ENCODE results near the gene SRPK3.

SRPK3 gene

GRCh38 chrX:153800746-153801145, 19.9 kb downstream of the SRPK3 start:
- H3K27ac ChIP-seq (ENCODE audit: low read depth, low read length, poor library complexity, severe bottlenecking), result no peak overlapping the region
- no peaks in the 10 kb centered on the region for H3K79me2 ChIP-seq (ENCODE audit: insufficient read depth, low read length)
- no peaks in the 10 kb centered on the region for H3K9me2 ChIP-seq (ENCODE audit: low read depth, low read length)
- H3K36me3 ChIP-seq (ENCODE audit: insufficient read depth, low read length), result peaks cover 36% of the 10 kb centered on the region
- H4K20me1 ChIP-seq (ENCODE audit: insufficient read depth, low read length), result no peaks in the 10 kb centered on the region
- H3K27me3 ChIP-seq (ENCODE audit: insufficient read depth, low read length), result no peaks in the 10 kb centered on the region
- no peak overlapping the region for H3K4me2 ChIP-seq (ENCODE audit: low read length)
- H3K9me3 ChIP-seq (ENCODE audit: low read length), result no peaks in the 10 kb centered on the region
- peaks cover 5% of the 10 kb centered on the region for H3K4me1 ChIP-seq (ENCODE audit: insufficient read depth, low read length, severe bottlenecking)
- H3F3A ChIP-seq (ENCODE audit: insufficient read depth, low read length), result no peaks in the 10 kb centered on the region
- H2AFZ ChIP-seq (ENCODE audit: low read length), result no peak overlapping the region
- no peak for TF ChIP-seq CTCF (IDR thresholded peaks at IDR 0.05; ENCODE audit: low read length)
- TF ChIP-seq EZH2 (IDR thresholded peaks at IDR 0.05; ENCODE audit: borderline replicate concordance, low read length), result no peak
- H3K4me3 ChIP-seq (ENCODE audit: low read depth, low read length, poor library complexity, severe bottlenecking), result no peak overlapping the region
- no peak overlapping the region for H3K9ac ChIP-seq (ENCODE audit: low read length)

GRCh38 chrX:153801669-153802068, 20.8 kb downstream of the SRPK3 start:
- Histone ChIP-seq H2AFZ (ENCODE audit: low read length) (no peak overlapping the region), H3K4me2 (ENCODE audit: low read length) (no peak overlapping the region), H3F3A (ENCODE audit: insufficient read depth, low read length) (no peaks in the 10 kb centered on the region), H3K4me1 (ENCODE audit: insufficient read depth, low read length, severe bottlenecking) (no peaks in the 10 kb centered on the region), H3K36me3 (ENCODE audit: insufficient read depth, low read length) (peaks cover 27% of the 10 kb centered on the region), H3K9me2 (ENCODE audit: low read depth, low read length) (no peaks in the 10 kb centered on the region), H3K9ac (ENCODE audit: low read length) (no peak overlapping the region), H3K27ac (ENCODE audit: low read depth, low read length, poor library complexity, severe bottlenecking) (no peak overlapping the region), H3K27me3 (ENCODE audit: insufficient read depth, low read length) (no peaks in the 10 kb centered on the region), H3K9me3 (ENCODE audit: low read length) (no peaks in the 10 kb centered on the region), H4K20me1 (ENCODE audit: insufficient read depth, low read length) (no peaks in the 10 kb centered on the region), H3K79me2 (ENCODE audit: insufficient read depth, low read length) (no peaks in the 10 kb centered on the region), H3K4me3 (ENCODE audit: low read depth, low read length, poor library complexity, severe bottlenecking) (no peak overlapping the region)
- TF ChIP-seq CTCF (IDR thresholded peaks at IDR 0.05; ENCODE audit: low read length) (no peak), EZH2 (IDR thresholded peaks at IDR 0.05; ENCODE audit: borderline replicate concordance, low read length) (no peak)

GRCh38 chrX:153802513-153803045, 21.7 kb downstream of the SRPK3 start:
- TF ChIP-seq CTCF (IDR thresholded peaks at IDR 0.05; ENCODE audit: low read length) (no peak), EZH2 (IDR thresholded peaks at IDR 0.05; ENCODE audit: borderline replicate concordance, low read length) (no peak)
- Histone ChIP-seq H3K9ac (ENCODE audit: low read length) (no peak overlapping the region), H3K27ac (ENCODE audit: low read depth, low read length, poor library complexity, severe bottlenecking) (no peak overlapping the region), H3K9me3 (ENCODE audit: low read length) (no peaks in the 10 kb centered on the region), H3K79me2 (ENCODE audit: insufficient read depth, low read length) (no peaks in the 10 kb centered on the region), H3F3A (ENCODE audit: insufficient read depth, low read length) (no peaks in the 10 kb centered on the region), H3K36me3 (ENCODE audit: insufficient read depth, low read length) (peaks cover 18% of the 10 kb centered on the region), H2AFZ (ENCODE audit: low read length) (no peak overlapping the region), H3K9me2 (ENCODE audit: low read depth, low read length) (no peaks in the 10 kb centered on the region), H4K20me1 (ENCODE audit: insufficient read depth, low read length) (no peaks in the 10 kb centered on the region), H3K4me2 (ENCODE audit: low read length) (no peak overlapping the region), H3K27me3 (ENCODE audit: insufficient read depth, low read length) (no peaks in the 10 kb centered on the region), H3K4me1 (ENCODE audit: insufficient read depth, low read length, severe bottlenecking) (no peaks in the 10 kb centered on the region), H3K4me3 (ENCODE audit: low read depth, low read length, poor library complexity, severe bottlenecking) (no peak overlapping the region)
